Muscle of back (tissue), 11 donors: ENCODE data around the gene RDH12. TPM values are rescaled to one million over a fixed set of nuclear protein-coding genes. Genes with fewer than 3 reads are reported as not detected.
"Not testable (repeated sequence)": the region's sequence is repeated elsewhere in the genome, so short reads cannot be mapped to it uniquely, and the experiment has no call there.

Experiments
- DNase-seq, 3 donors: peaks; one replicate each; pipeline versions ENCODE4 v3.0.0 to v3.0.0-alpha.2; 2013
- polyA plus RNA-seq, 10 donors: library from polyadenylated mRNA; unstranded; fragments of 120-200 nt; gene quantifications; one replicate each; pipeline ENCODE4 v1.2.1, GENCODE V29; 2013; ENCODE audit not compliant: insufficient read length in 10 of 10

The RDH12 gene
- polyA plus RNA-seq, 10 donors: 0.31 to 1.5 (median 0.57) TPM

- peak; percentile 35 to 69 (median 56) for DNase-seq
Measured at GRCh38 chr14:67704484-67705089, 2.9 kb downstream of the RDH12 start.

GRCh38 chr14:67705211-67705610 is 3.5 kb downstream of the RDH12 start:
- no peak for DNase-seq

- DNase-seq: not testable (repeated sequence)
Measured at GRCh38 chr14:67709346-67709745, 7.7 kb downstream of the RDH12 start.

- DNase-seq: not testable (repeated sequence)
Measured at GRCh38 chr14:67709796-67710195, 8.1 kb downstream of the RDH12 start.

GRCh38 chr14:67710209-67710608 is 8.5 kb downstream of the RDH12 start:
- no peak for DNase-seq

GRCh38 chr14:67717048-67717447 is 15.4 kb downstream of the RDH12 start:
- DNase-seq: no peak

GRCh38 chr14:67718265-67718664 is 16.6 kb downstream of the RDH12 start:
- DNase-seq: no peak

- DNase-seq: not testable (repeated sequence)
Measured at GRCh38 chr14:67719385-67719784, 17.7 kb downstream of the RDH12 start.

- DNase-seq: no peak
Measured at GRCh38 chr14:67719866-67720265, 18.2 kb downstream of the RDH12 start.

GRCh38 chr14:67721875-67722274 is 20.2 kb downstream of the RDH12 start:
- no peak for DNase-seq

- DNase-seq: peak; percentile 38 to 89 (median 79)
Measured at GRCh38 chr14:67722293-67722692, 20.6 kb downstream of the RDH12 start.

- no peak for DNase-seq
Measured at GRCh38 chr14:67725171-67725570, 23.5 kb downstream of the RDH12 start.

GRCh38 chr14:67727361-67727760 is 25.7 kb downstream of the RDH12 start:
- no peak for DNase-seq

- DNase-seq: no peak
Measured at GRCh38 chr14:67728258-67728657, 26.6 kb downstream of the RDH12 start.

- DNase-seq: no peak
Measured at GRCh38 chr14:67729072-67729885, 27.6 kb downstream of the RDH12 start.

- peak; percentile 40 to 64 (median 45) for DNase-seq
Measured at GRCh38 chr14:67733616-67734015, 31.9 kb downstream of the RDH12 start.

- peak in 1 of 3 donors; percentile 36 for DNase-seq
Measured at GRCh38 chr14:67734675-67735074, 33.0 kb downstream of the RDH12 start.

GRCh38 chr14:67735336-67736147 is 33.9 kb downstream of the RDH12 start:
- DNase-seq: peak in 2 of 3 donors; percentile 41 to 54

GRCh38 chr14:67736771-67737170 is 35.1 kb downstream of the RDH12 start:
- DNase-seq: no peak

- peak in 2 of 3 donors; percentile 5 to 84 for DNase-seq
Measured at GRCh38 chr14:67738740-67739504, 37.2 kb downstream of the RDH12 start.

- DNase-seq: no peak
Measured at GRCh38 chr14:67744046-67744445, 42.4 kb downstream of the RDH12 start.

- DNase-seq: no peak
Measured at GRCh38 chr14:67746927-67747326, 45.2 kb downstream of the RDH12 start.
